GM12878 (cell line): Measurements from ENCODE around the gene PKP4. TPM values are rescaled to one million over a fixed set of nuclear protein-coding genes. Genes with fewer than 3 reads are reported as not detected.

Experiments used
- ATAC-seq: fragments of 200-7000 bp; cut with Tn5 transposase; 3 replicates; pipeline ENCODE4 v1.9.1; 2020; ENCODE audit warnings: mild to moderate bottlenecking, moderate library complexity
- BruUV-seq: library from RNA; stranded (reverse); fragments of 400-500 nt; replicated peaks from 2 replicates; lab custom pipeline; 2021; lab: Mats Ljungman, UMichigan
- CTCF ChIA-PET: fragments of 300-600 bp; sonication (Branson Sonifier 250); formaldehyde crosslinking; extraction: SDS; loops from one replicate; lab custom pipeline; 2021; ENCODE audit warnings: inconsistent platforms; lab: Yijun Ruan, JAX
- POLR2A ChIA-PET: fragments of 350-600 bp; formaldehyde crosslinking; extraction: SDS; loops from one replicate; lab custom pipeline; 2021; ENCODE audit warnings: inconsistent platforms; lab: Charles Lee
- RAD21 ChIA-PET: fragments of 300-600 bp; sonication (Branson Sonifier 250); formaldehyde crosslinking; loops from one replicate; lab custom pipeline; 2023; ENCODE audit warnings: antibody characterized with exemption; ENCODE audit not compliant: unreplicated experiment; lab: Charles Lee
- SMC1A ChIA-PET: fragments of 300-600 bp; sonication (Branson Sonifier 250); formaldehyde crosslinking; loops from one replicate; lab custom pipeline; 2023; ENCODE audit not compliant: unreplicated experiment, uncharacterized antibody; lab: Charles Lee
- DNase-seq: peaks from one replicate; pipeline ENCODE4 v3.0.0-alpha.2; 2011; ENCODE audit warnings: low read depth, low spot score
- FAIRE-seq: peaks from 3 replicates; lab custom pipeline; 2011; peaks lifted over from hg19 to GRCh38; lab: Jason Lieb, UNC
- H2AFZ ChIP-seq: 2 replicates; pipeline ENCODE4 v1.6.0; 2011; ENCODE audit warnings: low read depth, low read length, control low read depth; ENCODE audit not compliant: control insufficient read depth
- H3K27ac ChIP-seq: 2 replicates; pipeline ENCODE4 v1.5.1; 2011; ENCODE audit warnings: control low read depth; ENCODE audit not compliant: control insufficient read depth, insufficient read depth
- H3K27me3 ChIP-seq, 2 experiments: replicated peaks in 1 of 2; 2 replicates each; pipeline versions ENCODE4 v1.6.0 to v1.6.1; 2011; ENCODE audit warnings: low read length in 1 of 2; ENCODE audit not compliant: control insufficient read depth in 2 of 2, insufficient read depth in 2 of 2
- H3K36me3 ChIP-seq, 2 experiments: 2 replicates each; pipeline ENCODE4 v1.5.1; 2011; ENCODE audit warnings: low read length in 1 of 2; ENCODE audit not compliant: control insufficient read depth in 2 of 2, insufficient read depth in 2 of 2
- H3K4me1 ChIP-seq: 2 replicates; pipeline ENCODE4 v1.6.1; 2011; ENCODE audit warnings: mild to moderate bottlenecking, low read length, moderate library complexity, mixed read lengths; ENCODE audit not compliant: control insufficient read depth, insufficient read depth
- H3K4me2 ChIP-seq: 2 replicates; pipeline ENCODE4 v1.6.0; 2011; ENCODE audit warnings: control low read depth; ENCODE audit not compliant: control insufficient read depth, insufficient read depth
- H3K4me3 ChIP-seq: fragments of 200-600 bp; sonication (generic); 2 replicates; pipeline ENCODE4 v1.5.1; 2016
- H3K79me2 ChIP-seq: 2 replicates; pipeline ENCODE4 v1.6.0; 2011; ENCODE audit warnings: low read length; ENCODE audit not compliant: control insufficient read depth, insufficient read depth
- H3K9ac ChIP-seq: 2 replicates; pipeline ENCODE4 v1.8.0; 2011; ENCODE audit warnings: low read length, control low read depth, mixed read lengths; ENCODE audit not compliant: control insufficient read depth, insufficient read depth
- H3K9me3 ChIP-seq: replicated peaks from 3 replicates; pipeline ENCODE4 v1.5.1; 2011; ENCODE audit warnings: mild to moderate bottlenecking, low read length; ENCODE audit not compliant: control insufficient read depth, insufficient read depth
- H4K20me1 ChIP-seq: 2 replicates; pipeline ENCODE4 v1.6.0; 2011; ENCODE audit not compliant: control insufficient read depth, insufficient read depth
- BHLHE40 ChIP-seq, 2 experiments: fragments of 450-650 bp in 1 of 2; IDR thresholded peaks; 2 replicates each; pipeline ENCODE4 v1.6.1; 2011 to 2017; ENCODE audit warnings: low read depth in 2 of 2, borderline replicate concordance in 1 of 2, improper control_type of control experiment in 1 of 2, low read length in 1 of 2, mild to moderate bottlenecking in 1 of 2
- CEBPB ChIP-seq, 2 experiments: fragments of 150-350 bp in 1 of 2; IDR thresholded peaks; 2 replicates each; pipeline ENCODE4 v1.6.1; 2012 to 2014; ENCODE audit warnings: low read depth in 2 of 2, low read length in 2 of 2, borderline replicate concordance in 1 of 2, inconsistent platforms in 1 of 2
- CHD2 ChIP-seq: IDR thresholded peaks from 2 replicates; pipeline ENCODE4 v1.6.1; 2011; ENCODE audit warnings: low read depth, low read length, improper control_type of control experiment, borderline replicate concordance
- NBN ChIP-seq: fragments of 450-650 bp; IDR thresholded peaks from 2 replicates; pipeline ENCODE4 v1.6.1; 2016
- SMAD5 ChIP-seq: IDR thresholded peaks from 2 replicates; pipeline ENCODE4 v1.6.1; 2016; ENCODE audit warnings: antibody characterized with exemption, low read depth
- SP1 ChIP-seq: IDR thresholded peaks from one replicate; pipeline ENCODE4 v1.6.1; 2011; ENCODE audit warnings: low read depth, low read length
- SRF ChIP-seq, 2 experiments: IDR thresholded peaks; 2 replicates each; pipeline ENCODE4 v1.6.1; 2011; ENCODE audit warnings: low read depth in 2 of 2, low read length in 2 of 2, mild to moderate bottlenecking in 1 of 2, moderate library complexity in 1 of 2
- WGBS: methylation state at CpG from one replicate; pipeline ENCODE4 v1.1.6; 2016; ENCODE audit warnings: low lambda C conversion rate; ENCODE audit not compliant: insufficient replicate concordance, insufficient coverage; ENCODE audit errors: missing lambda C conversion rate; 5-methylcytosine and 5-hydroxymethylcytosine counted together
- in situ Hi-C: fragments of 300-500 bp; cut with MboI; formaldehyde crosslinking; loops from 9 replicates; pipeline ENCODE4 v1.14.3; 2018; ENCODE audit warnings: mixed read lengths
- intact Hi-C: fragments of 100-400 bp; cut with micrococcal nuclease; formaldehyde crosslinking; loops from one replicate; pipeline ENCODE4 v1.14.2; 2022; ENCODE audit not compliant: unreplicated experiment
- polyA plus RNA-seq, 11 experiments: library from polyadenylated mRNA; depleted of rRNA in 4 of 11; unstranded in 6 of 11; stranded (reverse) in 5 of 11; fragments of >200 nt; fragmentation: Nextera tagmentation in 4 of 11; fragmentation: Illumina TruSeq in 1 of 11; extraction: Ambion mirVana in 4 of 11; extraction: Trizol in 1 of 11; gene quantifications; 1 replicate in 1 of 11; 2 replicates in 10 of 11; pipeline versions ENCODE4 v1.2.1 to v1.2.3, GENCODE V29; 2011 to 2016; ENCODE audit warnings: inconsistent platforms in 2 of 11, missing spikeins in 2 of 11, low read depth in 1 of 11
- total RNA-seq, 4 experiments: library from RNA; depleted of rRNA in 3 of 4; stranded (reverse); fragments of >200 nt in 3 of 4; fragmentation: Illumina TruSeq in 1 of 4; extraction: Trizol in 1 of 4; gene quantifications; 2 replicates each; pipeline versions ENCODE4 v1.2.1 to v1.2.3, GENCODE V29; 2013 to 2021
- TF ChIP-seq, protein P1 (sequence below): fragments of 450-650 bp; IDR thresholded peaks from 2 replicates; pipeline ENCODE4 v1.6.1; 2017; ENCODE audit warnings: mild to moderate bottlenecking, moderate library complexity
- TF ChIP-seq, protein P2 (sequence below): fragments of 150-350 bp; IDR thresholded peaks from 2 replicates; pipeline ENCODE4 v1.6.1; 2016; ENCODE audit warnings: low read depth, low read length
- TF ChIP-seq, protein P3 (sequence below): fragments of 450-650 bp; IDR thresholded peaks from 2 replicates; pipeline ENCODE4 v1.6.1; 2018; ENCODE audit warnings: borderline replicate concordance, mild to moderate bottlenecking; ENCODE audit not compliant: partially characterized antibody

PKP4 gene
- total and polyA plus RNA-seq, 10 of the 15 experiments (the other 5 are each of a cell fraction or from before 2014, with no cell fraction given): 4.8 to 35.8 (median 17.7) TPM

DNA sequence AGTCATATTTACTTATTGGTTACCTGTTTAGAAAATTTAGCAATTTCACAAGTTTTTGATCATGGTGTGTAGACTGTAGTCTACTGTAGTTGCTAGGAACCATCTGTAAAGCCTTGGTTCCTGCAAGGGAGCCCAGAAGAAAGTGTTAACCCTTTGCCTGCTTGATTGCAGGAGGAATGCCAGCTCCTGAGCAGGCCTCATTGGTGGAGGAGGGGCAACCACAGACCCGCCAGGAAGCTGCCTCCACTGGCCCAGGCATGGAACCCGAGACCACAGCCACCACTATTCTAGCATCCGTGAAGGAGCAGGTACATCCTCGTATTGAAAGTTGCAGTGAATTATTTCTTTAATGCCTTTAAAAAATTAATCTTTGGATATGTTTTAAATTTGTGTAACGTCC lies 76.3 kb downstream of the PKP4 start (continued):
- TF ChIP-seq, protein P1, sequence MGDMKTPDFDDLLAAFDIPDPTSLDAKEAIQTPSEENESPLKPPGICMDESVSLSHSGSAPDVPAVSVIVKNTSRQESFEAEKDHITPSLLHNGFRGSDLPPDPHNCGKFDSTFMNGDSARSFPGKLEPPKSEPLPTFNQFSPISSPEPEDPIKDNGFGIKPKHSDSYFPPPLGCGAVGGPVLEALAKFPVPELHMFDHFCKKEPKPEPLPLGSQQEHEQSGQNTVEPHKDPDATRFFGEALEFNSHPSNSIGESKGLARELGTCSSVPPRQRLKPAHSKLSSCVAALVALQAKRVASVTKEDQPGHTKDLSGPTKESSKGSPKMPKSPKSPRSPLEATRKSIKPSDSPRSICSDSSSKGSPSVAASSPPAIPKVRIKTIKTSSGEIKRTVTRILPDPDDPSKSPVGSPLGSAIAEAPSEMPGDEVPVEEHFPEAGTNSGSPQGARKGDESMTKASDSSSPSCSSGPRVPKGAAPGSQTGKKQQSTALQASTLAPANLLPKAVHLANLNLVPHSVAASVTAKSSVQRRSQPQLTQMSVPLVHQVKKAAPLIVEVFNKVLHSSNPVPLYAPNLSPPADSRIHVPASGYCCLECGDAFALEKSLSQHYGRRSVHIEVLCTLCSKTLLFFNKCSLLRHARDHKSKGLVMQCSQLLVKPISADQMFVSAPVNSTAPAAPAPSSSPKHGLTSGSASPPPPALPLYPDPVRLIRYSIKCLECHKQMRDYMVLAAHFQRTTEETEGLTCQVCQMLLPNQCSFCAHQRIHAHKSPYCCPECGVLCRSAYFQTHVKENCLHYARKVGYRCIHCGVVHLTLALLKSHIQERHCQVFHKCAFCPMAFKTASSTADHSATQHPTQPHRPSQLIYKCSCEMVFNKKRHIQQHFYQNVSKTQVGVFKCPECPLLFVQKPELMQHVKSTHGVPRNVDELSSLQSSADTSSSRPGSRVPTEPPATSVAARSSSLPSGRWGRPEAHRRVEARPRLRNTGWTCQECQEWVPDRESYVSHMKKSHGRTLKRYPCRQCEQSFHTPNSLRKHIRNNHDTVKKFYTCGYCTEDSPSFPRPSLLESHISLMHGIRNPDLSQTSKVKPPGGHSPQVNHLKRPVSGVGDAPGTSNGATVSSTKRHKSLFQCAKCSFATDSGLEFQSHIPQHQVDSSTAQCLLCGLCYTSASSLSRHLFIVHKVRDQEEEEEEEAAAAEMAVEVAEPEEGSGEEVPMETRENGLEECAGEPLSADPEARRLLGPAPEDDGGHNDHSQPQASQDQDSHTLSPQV: no peak
- no peak for TF ChIP-seq SRF (IDR thresholded peaks at IDR 0.05; ENCODE audit: low read depth in 2 of 2, low read length in 2 of 2)
- TF ChIP-seq SP1: no peak
- no peak for TF ChIP-seq CEBPB (IDR thresholded peaks at IDR 0.05; ENCODE audit: borderline replicate concordance in 1 of 2, low read depth in 2 of 2, low read length in 2 of 2)

DNA sequence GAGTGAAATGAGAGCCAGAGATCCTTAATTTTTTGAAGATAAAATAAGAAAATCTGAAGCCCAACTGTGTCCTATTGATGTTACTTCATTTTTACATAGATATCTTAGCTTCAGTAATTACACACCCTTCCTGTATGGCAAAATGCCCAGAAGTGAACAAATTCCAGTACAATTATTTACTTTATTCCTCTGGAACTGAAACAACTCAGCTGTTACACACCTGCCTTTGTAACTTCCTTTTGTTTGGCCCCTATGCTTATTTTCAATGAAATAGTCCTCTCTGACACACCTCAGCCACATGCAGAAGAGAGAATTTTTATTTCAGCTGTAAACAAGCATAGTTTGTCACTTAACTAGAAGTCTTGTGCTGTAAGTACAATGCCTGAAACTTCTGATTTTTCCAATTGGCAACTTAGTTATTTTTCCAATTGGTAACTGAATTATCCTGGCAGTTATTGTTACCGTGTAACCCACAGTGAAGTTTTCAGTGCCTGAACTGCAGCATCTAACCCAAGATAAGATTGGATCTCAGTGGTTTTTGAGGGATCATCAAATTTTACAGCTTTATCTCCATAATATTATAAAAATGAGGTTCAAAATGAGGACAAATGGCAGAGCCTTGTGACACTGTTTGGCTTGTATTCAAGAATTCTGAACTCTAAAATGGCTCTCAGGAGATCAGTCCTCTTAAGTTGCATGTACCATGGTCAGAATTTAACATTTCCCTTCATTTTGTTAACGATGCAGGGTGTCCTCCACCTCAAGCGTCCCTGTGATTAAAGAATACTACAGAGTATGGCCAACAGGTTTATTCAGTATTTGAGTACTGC lies 82.6 kb downstream of the PKP4 start:
- BruUV-seq: no TSS peak
- H3K4me2 ChIP-seq: no peak overlapping the region
- no peak overlapping the region for H3K9ac ChIP-seq
- DNase-seq (no peak), ATAC-seq (no peak), FAIRE-seq (peak; percentile 49)
- no peaks in the 10 kb centered on the region for H3K4me1 ChIP-seq
- H3K27me3 ChIP-seq: no peaks in the 10 kb centered on the region
- no peak overlapping the region for H2AFZ ChIP-seq
- ChIA-PET SMC1A (no interaction called here), POLR2A (no interaction called here), RAD21 (no interaction called here), CTCF (interaction anchor here (1.0 to 1.1 kb wide), 2 partner anchors 9 to 206 kb away, joined by 3 read pairs; no protein-coding TSS in a partner anchor)
- H3K79me2 ChIP-seq: no peaks in the 10 kb centered on the region
- no peak overlapping the region for H3K4me3 ChIP-seq
- no peak overlapping the region for H3K27ac ChIP-seq
- intact Hi-C loops (no loop called here), in situ Hi-C loops (no loop called here)
- H3K36me3 ChIP-seq: no peaks in the 10 kb centered on the region
- H3K9me3 ChIP-seq: no peaks in the 10 kb centered on the region
- WGBS: 95% methylated on average over 3 of the region's 3 CpGs
- H4K20me1 ChIP-seq: no peaks in the 10 kb centered on the region
- TF ChIP-seq NBN: no peak
- no peak for TF ChIP-seq CHD2
- TF ChIP-seq, protein P2, sequence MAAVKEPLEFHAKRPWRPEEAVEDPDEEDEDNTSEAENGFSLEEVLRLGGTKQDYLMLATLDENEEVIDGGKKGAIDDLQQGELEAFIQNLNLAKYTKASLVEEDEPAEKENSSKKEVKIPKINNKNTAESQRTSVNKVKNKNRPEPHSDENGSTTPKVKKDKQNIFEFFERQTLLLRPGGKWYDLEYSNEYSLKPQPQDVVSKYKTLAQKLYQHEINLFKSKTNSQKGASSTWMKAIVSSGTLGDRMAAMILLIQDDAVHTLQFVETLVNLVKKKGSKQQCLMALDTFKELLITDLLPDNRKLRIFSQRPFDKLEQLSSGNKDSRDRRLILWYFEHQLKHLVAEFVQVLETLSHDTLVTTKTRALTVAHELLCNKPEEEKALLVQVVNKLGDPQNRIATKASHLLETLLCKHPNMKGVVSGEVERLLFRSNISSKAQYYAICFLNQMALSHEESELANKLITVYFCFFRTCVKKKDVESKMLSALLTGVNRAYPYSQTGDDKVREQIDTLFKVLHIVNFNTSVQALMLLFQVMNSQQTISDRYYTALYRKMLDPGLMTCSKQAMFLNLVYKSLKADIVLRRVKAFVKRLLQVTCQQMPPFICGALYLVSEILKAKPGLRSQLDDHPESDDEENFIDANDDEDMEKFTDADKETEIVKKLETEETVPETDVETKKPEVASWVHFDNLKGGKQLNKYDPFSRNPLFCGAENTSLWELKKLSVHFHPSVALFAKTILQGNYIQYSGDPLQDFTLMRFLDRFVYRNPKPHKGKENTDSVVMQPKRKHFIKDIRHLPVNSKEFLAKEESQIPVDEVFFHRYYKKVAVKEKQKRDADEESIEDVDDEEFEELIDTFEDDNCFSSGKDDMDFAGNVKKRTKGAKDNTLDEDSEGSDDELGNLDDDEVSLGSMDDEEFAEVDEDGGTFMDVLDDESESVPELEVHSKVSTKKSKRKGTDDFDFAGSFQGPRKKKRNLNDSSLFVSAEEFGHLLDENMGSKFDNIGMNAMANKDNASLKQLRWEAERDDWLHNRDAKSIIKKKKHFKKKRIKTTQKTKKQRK: no peak
- no peak for TF ChIP-seq BHLHE40 (IDR thresholded peaks at IDR 0.05; ENCODE audit: borderline replicate concordance in 1 of 2, low read depth in 2 of 2, low read length in 1 of 2)
- TF ChIP-seq SMAD5: no peak
- TF ChIP-seq, protein P3, sequence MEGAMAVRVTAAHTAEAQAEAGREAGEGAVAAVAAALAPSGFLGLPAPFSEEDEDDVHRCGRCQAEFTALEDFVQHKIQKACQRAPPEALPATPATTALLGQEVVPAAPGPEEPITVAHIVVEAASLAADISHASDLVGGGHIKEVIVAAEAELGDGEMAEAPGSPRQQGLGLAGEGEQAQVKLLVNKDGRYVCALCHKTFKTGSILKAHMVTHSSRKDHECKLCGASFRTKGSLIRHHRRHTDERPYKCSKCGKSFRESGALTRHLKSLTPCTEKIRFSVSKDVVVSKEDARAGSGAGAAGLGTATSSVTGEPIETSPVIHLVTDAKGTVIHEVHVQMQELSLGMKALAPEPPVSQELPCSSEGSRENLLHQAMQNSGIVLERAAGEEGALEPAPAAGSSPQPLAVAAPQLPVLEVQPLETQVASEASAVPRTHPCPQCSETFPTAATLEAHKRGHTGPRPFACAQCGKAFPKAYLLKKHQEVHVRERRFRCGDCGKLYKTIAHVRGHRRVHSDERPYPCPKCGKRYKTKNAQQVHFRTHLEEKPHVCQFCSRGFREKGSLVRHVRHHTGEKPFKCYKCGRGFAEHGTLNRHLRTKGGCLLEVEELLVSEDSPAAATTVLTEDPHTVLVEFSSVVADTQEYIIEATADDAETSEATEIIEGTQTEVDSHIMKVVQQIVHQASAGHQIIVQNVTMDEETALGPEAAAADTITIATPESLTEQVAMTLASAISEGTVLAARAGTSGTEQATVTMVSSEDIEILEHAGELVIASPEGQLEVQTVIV: no peak
